ENCODE results near the gene FAM83C.

The FAM83C gene

GRCh38 chr20:35235881-35236280 is 56.3 kb downstream of the FAM83C start:
- H3K27me3 ChIP-seq (ENCODE audit: control insufficient read depth in 1 of 2, insufficient read depth in 2 of 2, low read length in 2 of 2) = no peaks in the 10 kb centered on the region
- no peaks in the 10 kb centered on the region for H3K4me1 ChIP-seq (ENCODE audit: control insufficient read depth in 1 of 2, insufficient read depth in 2 of 2, low read length in 2 of 2)
- H3K4me3 ChIP-seq (ENCODE audit: low read depth in 1 of 2, low read length in 2 of 2) = no peak overlapping the region
- H3K27ac ChIP-seq (ENCODE audit: low read depth, low read length) = no peak overlapping the region
- no peaks in the 10 kb centered on the region for H3K9me3 ChIP-seq (ENCODE audit: control insufficient read depth in 1 of 2, low read length in 2 of 2)
- no peak overlapping the region for H3K9ac ChIP-seq (ENCODE audit: low read depth in 1 of 2, low read length in 2 of 2)
- no peaks in the 10 kb centered on the region for H3K36me3 ChIP-seq (ENCODE audit: control insufficient read depth in 1 of 2, insufficient read depth in 2 of 2, low read length in 2 of 2)
